HG03520 (cell line): Measurements from ENCODE around the gene SHQ1.
"Not testable (repeated sequence)": the region's sequence is repeated elsewhere in the genome, so short reads cannot be mapped to it uniquely, and the experiment has no call there.

ENCODE experiments used
- ATAC-seq: cut with Tn5 transposase; IDR thresholded peaks from one replicate; pipeline ENCODE4 v1.9.1; 2021; ENCODE audit warnings: mild to moderate bottlenecking, moderate library complexity; ENCODE audit not compliant: unreplicated experiment

The SHQ1 gene

DNA sequence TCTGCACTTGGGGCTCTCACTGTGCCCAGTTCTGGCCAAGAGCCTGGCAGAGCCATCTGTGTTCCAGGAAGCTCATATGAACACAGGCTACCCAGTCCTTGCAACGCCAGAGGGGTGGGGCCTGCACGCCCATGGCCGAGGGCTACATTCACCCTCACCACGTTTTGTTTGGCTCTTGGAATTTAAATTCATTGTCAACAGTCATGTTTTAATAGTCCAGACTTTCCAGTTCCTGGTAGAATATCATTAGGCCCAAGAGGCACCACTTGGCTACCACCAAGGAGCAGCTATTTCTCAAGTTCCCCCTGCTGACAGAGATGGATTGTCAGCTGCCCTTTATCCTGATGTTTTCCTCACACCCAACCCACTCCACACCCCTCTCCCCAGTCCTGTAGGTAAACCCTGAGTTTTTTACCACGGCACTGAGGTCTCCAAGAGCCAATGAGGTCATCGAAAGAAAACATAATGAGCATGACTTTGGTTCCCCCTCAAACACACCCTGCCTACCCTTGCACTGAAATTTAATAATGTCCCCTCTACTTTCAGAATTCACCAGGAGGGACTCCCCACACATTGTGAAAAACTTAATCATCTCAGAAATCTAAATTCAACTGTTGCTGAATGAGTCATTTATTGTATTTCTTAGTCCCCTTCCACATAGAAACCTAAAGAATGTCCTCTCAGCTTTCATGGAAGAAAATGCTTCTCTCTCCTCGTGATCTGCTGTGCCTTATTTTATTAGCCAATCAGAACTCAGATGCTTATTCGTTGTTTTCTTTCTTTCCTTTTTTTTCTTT is 125.1 kb downstream of the SHQ1 start:
- ATAC-seq: no peak

DNA sequence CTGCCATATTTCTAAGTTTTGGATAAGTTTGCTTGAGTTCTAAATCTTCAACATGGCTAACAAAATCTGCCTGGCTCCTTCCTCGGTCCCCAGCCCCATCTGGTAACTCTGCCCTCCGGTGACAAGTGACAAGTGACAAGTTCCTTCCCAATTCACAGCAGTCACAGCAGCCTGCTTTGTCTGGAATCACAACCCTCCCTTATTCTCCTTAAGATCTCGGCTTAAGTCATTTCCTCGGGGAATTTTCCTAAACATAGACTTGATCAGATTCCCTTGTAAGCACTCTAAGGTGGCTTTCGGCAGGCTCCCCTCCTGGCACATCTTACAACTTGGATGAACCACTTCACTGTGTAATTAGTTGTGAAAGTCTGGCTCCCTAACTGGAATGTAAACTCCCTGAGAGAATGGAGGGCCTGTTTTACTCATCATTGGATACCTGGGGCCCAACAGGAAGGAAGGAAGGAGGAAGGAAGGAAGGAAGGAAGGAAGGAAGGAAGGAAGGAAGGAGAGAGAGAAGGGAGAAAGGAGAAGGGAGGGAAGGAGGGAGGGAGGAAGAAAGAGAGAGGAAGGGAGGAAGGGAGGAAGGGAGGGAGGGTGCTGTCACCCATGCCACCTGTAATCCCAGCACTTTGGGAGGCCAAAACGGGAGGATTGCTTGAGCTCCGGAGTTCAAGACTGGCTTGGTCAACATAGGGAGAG is 126.4 kb downstream of the SHQ1 start:
- ATAC-seq: no peak

DNA sequence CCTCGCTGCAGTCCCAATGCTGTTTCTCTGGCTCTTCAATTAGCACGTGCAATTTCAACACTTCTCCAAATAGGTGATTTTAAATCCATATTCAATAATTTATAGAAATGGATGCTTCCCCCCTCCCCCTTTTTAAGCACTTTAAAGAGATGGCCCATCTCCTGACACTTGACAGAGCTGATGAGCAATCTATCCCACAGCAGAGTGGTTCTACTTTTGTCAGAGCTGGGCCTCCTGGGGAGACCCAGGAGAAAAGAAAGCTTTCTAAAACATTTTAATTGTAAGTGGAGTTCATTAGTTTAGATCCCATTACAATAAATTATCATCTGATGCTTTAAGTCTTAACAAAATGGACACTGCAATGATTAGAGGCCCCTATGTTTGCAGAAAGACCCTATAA is 127.7 kb downstream of the SHQ1 start:
- no peak for ATAC-seq

DNA sequence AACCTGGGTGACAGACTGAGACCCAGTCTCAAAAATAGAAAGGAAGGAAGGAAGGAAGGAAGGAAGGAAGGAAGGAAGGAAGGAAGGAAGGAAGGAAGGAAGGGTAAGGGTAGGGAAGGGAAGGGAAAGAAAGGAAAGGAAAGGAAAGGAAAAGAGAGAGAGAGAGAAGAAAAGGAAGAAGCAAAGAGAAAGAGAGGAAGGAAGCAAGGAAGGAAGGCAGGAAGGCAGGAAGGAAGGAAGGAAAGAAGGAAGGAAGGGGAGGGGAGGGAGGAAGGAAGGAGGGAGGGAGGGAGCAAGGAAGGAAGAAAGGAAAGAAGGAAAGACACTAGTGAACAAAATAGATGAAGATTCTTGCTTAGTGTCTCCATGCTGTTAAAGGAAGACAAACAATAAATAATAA is 129.1 kb downstream of the SHQ1 start:
- no peak for ATAC-seq

DNA sequence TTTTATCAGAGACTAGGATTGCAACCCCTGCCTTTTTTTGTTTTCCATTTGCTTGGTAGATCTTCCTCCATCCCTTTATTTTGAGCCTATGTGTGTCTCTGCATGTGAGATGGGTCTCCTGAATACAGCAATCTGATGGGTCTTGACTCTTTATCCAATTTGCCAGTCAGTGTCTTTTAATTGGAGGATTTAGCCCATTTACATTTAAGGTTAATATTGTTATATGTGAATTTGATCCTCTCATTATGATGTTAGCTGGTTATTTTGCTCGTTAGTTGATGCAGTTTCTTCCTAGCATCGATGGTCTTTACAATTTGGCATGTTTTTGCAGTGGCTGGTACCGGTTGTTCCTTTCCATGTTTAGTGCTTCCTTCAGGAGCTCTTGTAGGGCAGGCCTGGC is 134.1 kb downstream of the SHQ1 start:
- ATAC-seq: not testable (repeated sequence)

DNA sequence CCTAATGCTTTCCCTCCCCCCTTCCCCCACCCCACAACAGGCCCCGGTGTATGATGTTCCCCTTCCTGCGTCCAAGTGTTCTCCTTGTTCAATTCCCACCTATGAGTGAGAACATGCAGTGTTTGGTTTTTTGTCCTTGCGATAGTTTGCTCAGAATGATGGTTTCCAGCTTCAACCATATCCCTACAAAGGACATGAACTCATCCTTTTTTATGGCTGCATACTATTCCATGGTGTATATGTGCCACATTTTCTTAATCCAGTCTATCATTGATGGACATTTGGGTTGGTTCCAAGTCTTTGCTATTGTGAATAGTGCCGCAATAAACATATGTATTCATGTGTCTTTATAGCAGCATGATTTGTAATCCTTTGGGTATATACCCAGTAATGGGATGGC is 137.8 kb downstream of the SHQ1 start:
- not testable (repeated sequence) for ATAC-seq

DNA sequence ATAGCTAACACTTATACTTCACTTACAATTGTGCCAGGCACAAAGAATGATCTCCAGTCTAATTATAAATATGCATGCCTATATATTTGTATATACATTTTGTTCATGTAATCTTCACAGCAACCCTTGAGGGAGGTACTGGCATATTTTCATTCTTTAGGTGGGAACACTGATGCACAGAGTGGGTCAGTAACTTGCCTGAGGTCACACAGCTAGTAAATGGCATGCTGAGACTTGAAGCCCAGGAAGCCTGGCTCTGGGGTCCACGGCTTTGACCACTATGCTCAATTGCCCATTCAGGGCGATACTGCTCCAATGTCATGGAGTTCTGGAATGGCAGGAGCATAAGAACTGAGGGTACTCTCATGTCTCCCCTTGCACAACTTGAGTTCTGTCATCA is 139.8 kb downstream of the SHQ1 start:
- no peak for ATAC-seq

DNA sequence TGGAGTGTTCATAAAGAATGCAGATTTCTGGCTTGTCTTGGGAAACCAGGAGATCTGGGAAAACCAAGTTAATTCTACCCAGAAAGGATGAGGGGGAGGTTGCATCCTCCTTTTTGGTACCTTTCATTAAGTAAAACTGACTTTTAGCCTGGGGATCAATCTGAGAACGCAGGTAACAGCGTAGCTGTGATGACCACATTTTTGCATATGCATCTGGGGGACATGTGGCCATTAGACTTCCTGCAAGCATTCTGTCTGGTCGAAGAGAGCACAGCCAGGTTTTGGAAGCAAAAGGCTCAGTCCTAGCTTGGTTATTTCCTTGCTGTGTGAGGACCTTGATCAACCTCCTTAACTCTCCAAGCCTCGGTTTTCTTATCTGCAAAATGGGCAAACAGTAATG is 145.2 kb downstream of the SHQ1 start:
- ATAC-seq: no peak

DNA sequence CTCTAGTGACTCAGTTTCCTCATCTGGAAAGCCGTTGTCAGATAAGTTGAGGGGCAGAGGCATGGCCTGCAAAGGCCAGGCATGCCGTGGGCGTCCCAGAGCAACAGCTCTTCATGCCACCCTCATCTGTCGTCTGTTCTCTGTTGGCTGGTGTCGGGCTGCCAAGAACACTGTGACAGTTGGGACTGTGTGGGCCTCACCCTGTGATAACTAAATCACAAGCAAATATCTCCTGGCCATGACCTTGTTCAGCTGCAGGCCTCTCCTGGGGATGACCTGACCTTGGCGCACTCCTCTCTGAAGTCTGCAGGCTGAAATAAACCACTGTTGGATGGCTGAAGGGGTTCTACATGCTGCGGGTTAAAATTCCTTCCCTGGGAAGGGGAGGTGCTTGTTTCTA is 145.9 kb downstream of the SHQ1 start:
- no peak for ATAC-seq

DNA sequence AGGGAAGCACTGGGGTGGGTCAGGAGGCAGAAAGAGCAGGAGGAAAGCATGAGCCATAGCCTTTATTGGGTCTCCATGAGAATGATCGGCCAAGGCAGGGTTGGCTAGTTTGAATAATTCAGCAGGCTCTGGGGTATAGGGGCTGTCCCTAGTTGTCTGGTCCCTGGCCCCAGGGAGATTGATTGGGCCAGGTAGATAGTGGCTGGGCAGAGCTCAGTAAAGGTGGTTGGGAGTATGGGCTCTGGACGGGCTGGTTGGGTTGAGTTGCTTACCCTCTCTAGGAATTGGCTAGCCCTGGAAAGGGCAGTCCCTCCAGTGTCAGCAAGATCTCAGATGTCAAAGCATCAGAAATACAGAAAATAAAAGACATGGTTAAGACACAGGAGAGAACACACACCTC is 148.1 kb downstream of the SHQ1 start:
- no peak for ATAC-seq

DNA sequence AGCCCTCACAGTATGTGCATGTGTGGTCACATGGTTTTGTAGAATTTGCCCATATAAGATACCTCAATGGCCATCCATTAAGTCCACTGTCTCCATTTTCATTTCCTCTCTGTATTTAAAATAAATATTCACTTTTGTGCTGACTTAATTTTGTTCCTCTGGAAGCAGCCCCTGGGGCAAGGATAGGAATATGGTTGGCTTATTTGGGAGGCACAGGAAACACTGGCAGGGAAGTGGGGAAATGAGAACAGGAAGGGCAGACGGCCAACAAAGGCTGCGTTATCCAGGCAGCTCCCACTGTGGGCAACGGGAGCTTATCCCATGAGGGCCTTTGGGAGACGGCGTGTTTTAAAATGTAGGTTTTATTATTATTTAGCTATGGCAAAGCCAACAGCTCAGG is 148.6 kb downstream of the SHQ1 start:
- ATAC-seq: no peak
